T47D (cell line): Measurements from ENCODE around the gene LARGE1.

Experiments
- DNase-seq, 2 experiments: peaks; one replicate each; pipeline versions ENCODE4 v3.0.0 to v3.0.0-alpha.2; 2011 to 2012; ENCODE audit warnings: low read depth in 1 of 2, low spot score in 1 of 2
- JUND ChIP-seq: IDR thresholded peaks from 2 replicates; pipeline ENCODE4 v1.6.1; 2012; ENCODE audit warnings: low read depth
- in situ Hi-C: cut with HindIII; loops from 2 replicates; pipeline ENCODE4 v1.10.0; 2016; ENCODE audit warnings: low sequenced_read_pairs, low pct_unique_long_range_greater_than_20kb

LARGE1 gene

GRCh38 chr22:33652615-33653014, 267.7 kb downstream of the LARGE1 start:
- no peak for DNase-seq
- TF ChIP-seq JUND, result no peak
- in situ Hi-C loops, result no loop called here

GRCh38 chr22:33650244-33650643, 270.0 kb downstream of the LARGE1 start:
- in situ Hi-C loops, result no loop called here
- no peak for TF ChIP-seq JUND
- DNase-seq, result no peak

GRCh38 chr22:33648478-33648877, 271.8 kb downstream of the LARGE1 start:
- in situ Hi-C loops, result no loop called here

GRCh38 chr22:33640900-33641299, 279.4 kb downstream of the LARGE1 start:
- in situ Hi-C loops, result no loop called here
- no peak for TF ChIP-seq JUND
- DNase-seq, result no peak

More at GRCh38 chr22:33648478-33648877, 271.8 kb downstream of the LARGE1 start:
- DNase-seq, result no peak
- no peak for TF ChIP-seq JUND

- TF ChIP-seq JUND, result no peak
- in situ Hi-C loops, result no loop called here
- no peak for DNase-seq
Observed at GRCh38 chr22:33639588-33640254, 280.6 kb downstream of the LARGE1 start.

- peak in 1 of 2 experiments; percentile 12 for DNase-seq
- TF ChIP-seq JUND, result no peak
- in situ Hi-C loops, result no loop called here
Observed at GRCh38 chr22:33635766-33636165, 284.5 kb downstream of the LARGE1 start.

- in situ Hi-C loops, result no loop called here
- no peak for TF ChIP-seq JUND
- no peak for DNase-seq
Observed at GRCh38 chr22:33631777-33632176, 288.5 kb downstream of the LARGE1 start.

- TF ChIP-seq JUND, result no peak
- in situ Hi-C loops, result no loop called here
- no peak for DNase-seq
Observed at GRCh38 chr22:33625959-33626358, 294.3 kb downstream of the LARGE1 start.

GRCh38 chr22:33620085-33620484, 300.2 kb downstream of the LARGE1 start:
- in situ Hi-C loops, result no loop called here
- DNase-seq, result peak; percentile 2 to 27
- no peak for TF ChIP-seq JUND

- no peak for DNase-seq
- in situ Hi-C loops, result no loop called here
- no peak for TF ChIP-seq JUND
Observed at GRCh38 chr22:33606504-33606903, 313.8 kb downstream of the LARGE1 start.

- DNase-seq, result no peak
- in situ Hi-C loops, result no loop called here
- no peak for TF ChIP-seq JUND
Observed at GRCh38 chr22:33605666-33606065, 314.6 kb downstream of the LARGE1 start.

- in situ Hi-C loops, result no loop called here
- no peak for TF ChIP-seq JUND
- no peak for DNase-seq
Observed at GRCh38 chr22:33605221-33605620, 315.1 kb downstream of the LARGE1 start.

- in situ Hi-C loops, result no loop called here
Observed at GRCh38 chr22:33601062-33601461, 319.2 kb downstream of the LARGE1 start.

GRCh38 chr22:33600595-33600994, 319.7 kb downstream of the LARGE1 start:
- in situ Hi-C loops, result no loop called here

More at GRCh38 chr22:33601062-33601461, 319.2 kb downstream of the LARGE1 start:
- no peak for DNase-seq
- no peak for TF ChIP-seq JUND

More at GRCh38 chr22:33600595-33600994, 319.7 kb downstream of the LARGE1 start:
- TF ChIP-seq JUND, result no peak
- no peak for DNase-seq
